ENCODE measurements around the gene DEPDC7. TPM values are rescaled to one million over a fixed set of nuclear protein-coding genes. Genes with fewer than 3 reads are reported as not detected.
"Not testable (repeated sequence)": the region's sequence is repeated elsewhere in the genome, so short reads cannot be mapped to it uniquely, and the experiment has no call there.

DEPDC7 gene
- total and polyA plus RNA-seq, 2 of the 13 experiments (the other 11 are each of a cell fraction or from before 2014, with no cell fraction given): 17.3 to 33.3 TPM

DNA sequence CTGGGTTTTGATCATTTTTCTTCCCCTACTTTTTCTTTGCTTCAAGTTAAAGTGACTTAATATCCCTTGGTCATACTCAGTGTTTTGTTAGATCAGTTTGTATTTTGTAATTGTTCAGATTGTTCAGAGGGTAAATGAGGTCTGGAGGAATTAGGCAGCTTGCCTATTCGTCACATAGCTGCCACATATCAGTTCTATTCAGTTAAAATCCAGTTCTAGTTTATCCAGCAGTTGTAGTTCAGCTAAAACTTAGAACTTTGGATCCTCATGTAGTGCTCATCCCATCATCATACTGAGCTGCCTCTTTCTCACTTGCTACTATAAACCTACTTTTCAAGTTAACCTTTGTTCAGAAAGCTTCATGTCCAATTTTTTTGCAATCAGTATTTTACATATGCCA is 47.1 kb upstream of the DEPDC7 start:
- H2AFZ ChIP-seq (ENCODE audit: low read length): no peak overlapping the region
- peaks cover 2% of the 10 kb centered on the region for H3K79me2 ChIP-seq (ENCODE audit: insufficient read depth, low read length)
- DNase-seq (ENCODE audit: low spot score): no peak
- peaks cover 11 to 34% of the 10 kb centered on the region in 2 experiments; a peak in 4 of 5 replicates for H3K36me3 ChIP-seq (replicated peaks in 1 of 2; ENCODE audit: control insufficient read depth in 1 of 2, insufficient read depth in 2 of 2, low read length in 2 of 2)
- H3K27me3 ChIP-seq (ENCODE audit: control insufficient read depth in 1 of 2, insufficient read depth in 2 of 2, low read length in 2 of 2): no peaks in the 10 kb centered on the region
- no peak overlapping the region for H3K9ac ChIP-seq (ENCODE audit: insufficient read depth, low read depth, low read length)
- no peak overlapping the region for H3K4me3 ChIP-seq (replicated peaks in 1 of 3; ENCODE audit: insufficient read depth in 1 of 3, low read depth in 2 of 3, low read length in 3 of 3)
- no peak overlapping the region for H3K27ac ChIP-seq (ENCODE audit: extremely low read length, insufficient read depth, low read length)
- no TSS peak for BruUV-seq (replicated peaks)
- POLR2A ChIA-PET: interaction anchor here (1.4 kb wide), 1 partner anchor 47 kb away, joined by 5 read pairs; the partner anchor contains the start of gene DEPDC7
- CTCF ChIA-PET (ENCODE audit: low intra/inter-chr PET ratio, low total read pairs): no interaction called here
- FAIRE-seq: no peak
- in situ Hi-C loops (cut with HindIII; ENCODE audit: extremely low pct_ligation_motif_present, low pct_unique_long_range_greater_than_20kb) (no loop called here), intact Hi-C loops (cut with micrococcal nuclease; ENCODE audit: unreplicated experiment) (no loop called here)
- 92% methylated on average over 1 of the region's 1 CpG for WGBS (ENCODE audit: low lambda C conversion rate)
- H4K20me1 ChIP-seq (ENCODE audit: insufficient read depth, low read length): no peaks in the 10 kb centered on the region
- H3K4me1 ChIP-seq (ENCODE audit: insufficient read depth, low read length): no peaks in the 10 kb centered on the region
- ATAC-seq: no peak
- no peaks in the 10 kb centered on the region for H3K9me3 ChIP-seq (ENCODE audit: low read length)
- no peak overlapping the region for H3K4me2 ChIP-seq (ENCODE audit: low read depth, low read length)
- no peak for TF ChIP-seq ZNF841 (CRISPR knock-in tag; IDR thresholded peaks at IDR 0.05; ENCODE audit: borderline replicate concordance)
- TF ChIP-seq, protein P1, sequence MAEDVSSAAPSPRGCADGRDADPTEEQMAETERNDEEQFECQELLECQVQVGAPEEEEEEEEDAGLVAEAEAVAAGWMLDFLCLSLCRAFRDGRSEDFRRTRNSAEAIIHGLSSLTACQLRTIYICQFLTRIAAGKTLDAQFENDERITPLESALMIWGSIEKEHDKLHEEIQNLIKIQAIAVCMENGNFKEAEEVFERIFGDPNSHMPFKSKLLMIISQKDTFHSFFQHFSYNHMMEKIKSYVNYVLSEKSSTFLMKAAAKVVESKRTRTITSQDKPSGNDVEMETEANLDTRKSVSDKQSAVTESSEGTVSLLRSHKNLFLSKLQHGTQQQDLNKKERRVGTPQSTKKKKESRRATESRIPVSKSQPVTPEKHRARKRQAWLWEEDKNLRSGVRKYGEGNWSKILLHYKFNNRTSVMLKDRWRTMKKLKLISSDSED (CRISPR knock-in tag; IDR thresholded peaks at IDR 0.05): no peak
- TF ChIP-seq, protein P2, sequence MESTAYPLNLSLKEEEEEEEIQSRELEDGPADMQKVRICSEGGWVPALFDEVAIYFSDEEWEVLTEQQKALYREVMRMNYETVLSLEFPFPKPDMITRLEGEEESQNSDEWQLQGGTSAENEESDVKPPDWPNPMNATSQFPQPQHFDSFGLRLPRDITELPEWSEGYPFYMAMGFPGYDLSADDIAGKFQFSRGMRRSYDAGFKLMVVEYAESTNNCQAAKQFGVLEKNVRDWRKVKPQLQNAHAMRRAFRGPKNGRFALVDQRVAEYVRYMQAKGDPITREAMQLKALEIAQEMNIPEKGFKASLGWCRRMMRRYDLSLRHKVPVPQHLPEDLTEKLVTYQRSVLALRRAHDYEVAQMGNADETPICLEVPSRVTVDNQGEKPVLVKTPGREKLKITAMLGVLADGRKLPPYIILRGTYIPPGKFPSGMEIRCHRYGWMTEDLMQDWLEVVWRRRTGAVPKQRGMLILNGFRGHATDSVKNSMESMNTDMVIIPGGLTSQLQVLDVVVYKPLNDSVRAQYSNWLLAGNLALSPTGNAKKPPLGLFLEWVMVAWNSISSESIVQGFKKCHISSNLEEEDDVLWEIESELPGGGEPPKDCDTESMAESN (CRISPR knock-in tag; conservative IDR thresholded peaks at IDR 0.05): no peak
- no peak for TF ChIP-seq HMGA1 (CRISPR knock-in tag; conservative IDR thresholded peaks at IDR 0.05)
- TF ChIP-seq, protein P3, sequence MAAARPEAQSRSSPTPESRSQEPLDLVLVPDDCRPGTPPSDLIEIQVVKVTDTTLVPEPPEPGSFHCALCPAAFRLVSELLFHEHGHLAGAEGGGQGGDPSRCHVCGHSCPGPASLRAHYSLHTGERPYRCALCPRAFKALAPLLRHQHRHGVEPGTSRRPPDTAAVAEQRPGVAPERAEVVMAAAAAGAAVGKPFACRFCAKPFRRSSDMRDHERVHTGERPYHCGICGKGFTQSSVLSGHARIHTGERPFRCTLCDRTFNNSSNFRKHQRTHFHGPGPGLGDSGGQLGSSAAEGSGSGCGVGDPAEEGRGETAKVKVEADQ (CRISPR knock-in tag; IDR thresholded peaks at IDR 0.05; ENCODE audit: borderline replicate concordance): no peak
- TF ChIP-seq, protein P4, sequence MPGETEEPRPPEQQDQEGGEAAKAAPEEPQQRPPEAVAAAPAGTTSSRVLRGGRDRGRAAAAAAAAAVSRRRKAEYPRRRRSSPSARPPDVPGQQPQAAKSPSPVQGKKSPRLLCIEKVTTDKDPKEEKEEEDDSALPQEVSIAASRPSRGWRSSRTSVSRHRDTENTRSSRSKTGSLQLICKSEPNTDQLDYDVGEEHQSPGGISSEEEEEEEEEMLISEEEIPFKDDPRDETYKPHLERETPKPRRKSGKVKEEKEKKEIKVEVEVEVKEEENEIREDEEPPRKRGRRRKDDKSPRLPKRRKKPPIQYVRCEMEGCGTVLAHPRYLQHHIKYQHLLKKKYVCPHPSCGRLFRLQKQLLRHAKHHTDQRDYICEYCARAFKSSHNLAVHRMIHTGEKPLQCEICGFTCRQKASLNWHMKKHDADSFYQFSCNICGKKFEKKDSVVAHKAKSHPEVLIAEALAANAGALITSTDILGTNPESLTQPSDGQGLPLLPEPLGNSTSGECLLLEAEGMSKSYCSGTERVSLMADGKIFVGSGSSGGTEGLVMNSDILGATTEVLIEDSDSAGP (CRISPR knock-in tag; IDR thresholded peaks at IDR 0.05; ENCODE audit: borderline replicate concordance): no peak
- no peak for TF ChIP-seq EZH2 (conservative IDR thresholded peaks at IDR 0.05; ENCODE audit: low read depth, low read length)
- no peak for TF ChIP-seq ELF4 (CRISPR knock-in tag; IDR thresholded peaks at IDR 0.05; ENCODE audit: borderline replicate concordance)
- no peak for TF ChIP-seq ATF7 (IDR thresholded peaks at IDR 0.05)
- no peak for TF ChIP-seq ATF7 (CRISPR knock-in tag; IDR thresholded peaks at IDR 0.05)
- no peak for TF ChIP-seq SIX1 (CRISPR knock-in tag; IDR thresholded peaks at IDR 0.05; ENCODE audit: borderline replicate concordance)

DNA sequence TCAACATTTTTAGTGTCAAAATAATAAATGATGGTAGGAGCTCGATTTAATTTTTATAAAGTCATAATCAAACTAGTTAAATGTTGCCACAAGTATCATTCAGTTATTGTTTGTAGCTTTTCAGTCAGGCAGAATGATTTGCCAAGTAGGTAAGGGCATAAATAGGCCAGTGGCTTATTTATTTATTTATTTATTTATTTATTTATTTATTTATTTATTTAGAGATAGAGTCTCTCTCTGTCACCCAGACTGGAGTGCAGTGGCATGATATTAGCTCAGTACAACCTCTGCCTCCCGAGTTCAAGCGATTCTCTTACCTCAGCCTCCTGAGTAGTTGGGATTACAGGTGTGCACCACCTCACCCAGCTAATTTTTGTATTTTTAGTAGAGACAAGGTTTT is 43.4 kb upstream of the DEPDC7 start:
- POLR2A ChIA-PET; intact Hi-C loops (cut with micrococcal nuclease; ENCODE audit: unreplicated experiment); H3K9ac ChIP-seq (ENCODE audit: insufficient read depth, low read depth, low read length); H3K27ac ChIP-seq (ENCODE audit: extremely low read length, insufficient read depth, low read length); CTCF ChIA-PET (ENCODE audit: low intra/inter-chr PET ratio, low total read pairs); H3K4me1 ChIP-seq (ENCODE audit: insufficient read depth, low read length); ATAC-seq; H3K79me2 ChIP-seq (ENCODE audit: insufficient read depth, low read length); H4K20me1 ChIP-seq (ENCODE audit: insufficient read depth, low read length); H2AFZ ChIP-seq (ENCODE audit: low read length); BruUV-seq (replicated peaks); H3K4me2 ChIP-seq (ENCODE audit: low read depth, low read length); H3K4me3 ChIP-seq (replicated peaks in 1 of 3; ENCODE audit: insufficient read depth in 1 of 3, low read depth in 2 of 3, low read length in 3 of 3); in situ Hi-C loops (cut with HindIII; ENCODE audit: extremely low pct_ligation_motif_present, low pct_unique_long_range_greater_than_20kb); H3K9me3 ChIP-seq (ENCODE audit: low read length); DNase-seq (ENCODE audit: low spot score); H3K27me3 ChIP-seq (ENCODE audit: control insufficient read depth in 1 of 2, insufficient read depth in 2 of 2, low read length in 2 of 2); FAIRE-seq: not testable (repeated sequence)
- WGBS (ENCODE audit: low lambda C conversion rate): 100% methylated on average over 3 of the region's 3 CpGs
- peaks cover 14 to 39% of the 10 kb centered on the region in 2 experiments for H3K36me3 ChIP-seq (replicated peaks in 1 of 2; ENCODE audit: control insufficient read depth in 1 of 2, insufficient read depth in 2 of 2, low read length in 2 of 2)
